Stimulated activated CD8-positive, alpha-beta memory T cell treated with anti-CD3 and anti-CD28 coated beads, Interleukin-7, amount 100 ng/mL, for 48 hours (primary cell): ENCODE results near the gene NPHP4.

Source experiments
- DNase-seq, 2 donors: peaks; one replicate each; pipeline ENCODE4 v3.0.0-alpha.2; 2020; ENCODE audit warnings: low read depth in 1 of 2; ENCODE audit errors: extremely low read depth in 1 of 2

The NPHP4 gene

DNA sequence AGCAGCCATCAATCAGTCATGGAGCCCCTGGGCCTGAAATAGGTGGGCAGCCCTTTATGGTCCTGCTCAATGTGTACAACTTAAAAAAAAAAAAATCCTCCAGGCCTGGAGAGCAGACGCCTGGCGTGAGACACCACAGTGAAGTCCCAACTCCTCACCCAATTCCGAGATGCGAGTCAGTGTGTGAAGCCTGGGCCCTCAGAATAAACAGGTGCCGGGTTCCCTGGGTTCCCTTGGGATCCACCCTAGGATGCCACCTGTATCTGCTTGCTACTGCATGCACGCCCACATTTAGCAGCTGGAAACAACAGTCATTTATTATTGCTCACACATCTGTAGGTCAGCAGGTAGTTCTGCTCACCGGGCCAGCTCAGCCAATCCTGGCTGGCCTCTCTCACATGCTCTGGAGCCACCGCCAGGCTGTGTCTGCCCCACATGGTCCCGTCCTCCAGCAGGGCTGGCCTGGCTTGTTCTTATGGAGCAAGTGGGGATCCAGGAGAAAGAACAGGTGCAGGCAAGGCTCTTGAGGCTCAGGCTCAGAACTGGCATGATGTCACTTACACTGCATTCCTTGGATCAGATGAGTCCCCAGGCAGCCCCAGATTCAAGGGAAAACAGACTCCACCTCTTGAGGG lies 172.7 kb downstream of the NPHP4 start:
- no peak for DNase-seq

DNA sequence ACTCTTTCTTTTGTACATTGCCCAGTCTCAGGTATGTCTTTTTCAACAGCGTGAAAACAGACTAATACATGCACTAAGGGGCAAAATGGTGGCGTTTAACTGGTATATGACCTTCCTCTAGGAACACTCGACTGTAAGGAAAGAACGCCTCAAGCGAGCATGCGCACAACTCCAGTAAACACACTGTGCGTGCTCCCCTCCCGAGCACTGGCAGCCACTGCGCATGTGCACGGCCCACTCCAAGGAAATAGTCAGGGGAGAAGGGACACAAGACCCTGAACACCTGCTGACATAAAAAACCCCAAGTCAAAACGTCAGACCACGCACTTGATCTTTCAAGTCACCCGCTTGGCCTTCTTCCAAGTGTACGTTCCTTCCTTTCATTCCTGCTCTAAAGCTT lies 173.5 kb downstream of the NPHP4 start:
- DNase-seq = no peak

DNA sequence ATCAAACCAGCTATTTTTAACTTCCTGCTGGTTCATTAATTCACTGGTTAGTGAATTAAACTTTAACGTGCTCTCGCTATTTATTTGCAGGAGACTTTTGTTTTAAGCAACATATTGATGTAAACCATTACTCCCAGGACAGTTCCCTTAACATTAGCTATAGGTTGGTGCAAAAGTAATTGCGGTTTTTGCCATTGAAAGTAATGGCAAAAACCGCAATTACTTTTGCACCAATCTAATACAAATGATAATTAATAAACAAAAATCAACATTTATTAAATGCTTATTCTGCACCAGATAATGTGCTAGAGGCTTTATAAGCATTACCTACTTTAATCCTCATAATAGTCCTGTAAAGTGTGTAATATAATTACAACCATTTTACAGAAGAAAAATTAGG lies 176.5 kb downstream of the NPHP4 start:
- DNase-seq = no peak

DNA sequence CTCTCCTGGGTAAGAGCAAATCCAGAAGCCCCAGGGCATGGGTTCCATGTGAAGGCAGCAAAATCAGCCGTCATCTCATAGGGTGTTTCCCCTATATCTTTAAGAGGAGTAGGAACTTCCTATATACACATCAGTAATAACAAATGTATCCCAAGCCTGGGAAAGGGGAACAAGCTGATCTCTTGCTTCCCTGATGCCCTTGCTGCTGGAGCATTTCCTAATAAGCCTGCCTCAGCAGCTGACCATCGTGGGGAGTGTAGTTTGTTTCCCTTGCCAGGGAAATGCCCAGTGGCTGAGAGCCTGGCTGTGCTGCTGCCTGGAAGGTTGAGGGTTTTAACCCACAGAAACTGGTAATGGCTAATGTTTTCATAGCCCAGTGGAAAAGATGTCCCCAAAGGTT lies 177.0 kb downstream of the NPHP4 start:
- DNase-seq = no peak

DNA sequence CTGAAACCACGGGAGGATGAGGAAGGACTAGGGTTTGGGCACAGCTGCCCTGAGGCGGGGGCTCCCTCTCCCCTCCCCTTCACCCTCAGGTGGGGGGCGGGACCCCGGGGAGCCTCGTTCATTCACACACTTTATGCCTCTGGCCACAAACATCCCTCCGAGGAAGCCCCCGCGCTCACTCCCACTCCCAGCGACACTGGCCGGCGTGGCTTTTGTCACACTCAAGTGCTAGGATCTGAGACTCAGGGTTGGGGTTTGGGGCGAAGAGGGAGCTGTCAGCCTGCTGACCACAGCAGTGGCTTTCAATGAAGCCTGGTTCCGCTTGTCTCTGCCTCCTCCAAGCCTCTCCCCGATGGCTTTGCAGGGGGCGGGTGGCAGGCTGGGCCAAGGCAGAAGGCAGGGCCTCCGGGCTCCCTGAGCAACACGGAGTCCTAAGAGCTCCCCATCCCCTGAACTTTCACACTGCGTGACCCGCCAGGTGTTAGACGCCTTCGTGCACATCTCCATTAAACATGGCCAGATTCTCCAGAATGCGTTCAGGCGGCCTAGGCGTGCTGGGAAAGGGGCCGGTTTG lies 178.1 kb downstream of the NPHP4 start:
- DNase-seq = no peak

DNA sequence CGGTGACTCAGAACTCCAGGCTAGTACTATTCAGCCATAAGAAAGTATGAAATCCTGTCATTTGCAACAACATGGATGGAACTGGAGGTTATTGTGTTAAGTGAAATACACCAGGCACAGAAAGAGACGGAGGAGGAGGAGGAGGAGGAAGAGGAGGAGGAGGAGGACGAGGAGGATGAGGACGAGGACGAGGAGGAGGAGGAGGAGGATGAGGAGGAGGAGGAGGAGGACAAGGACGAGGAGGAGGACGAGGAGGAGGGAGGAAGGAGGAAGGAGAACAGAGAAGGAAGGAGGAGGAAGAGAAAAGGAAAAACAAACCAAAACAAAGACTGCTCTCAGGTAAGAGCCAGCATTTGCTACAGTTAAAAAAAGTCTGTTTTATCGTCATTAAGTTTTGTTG lies 178.7 kb downstream of the NPHP4 start:
- DNase-seq = no peak
